Activated T-cell treated with anti-CD3 and anti-CD28 coated beads, Interleukin-2, amount 50 U/mL, for 4 hours (primary cell): ENCODE measurements around the gene TCF4. TPM values are rescaled to one million over a fixed set of nuclear protein-coding genes. Genes with fewer than 3 reads are reported as not detected.

Source experiments
- ATAC-seq, 2 donors: fragments of 200-7000 bp; cut with Tn5 transposase; one replicate each; pipeline ENCODE4 v1.10.0; 2021
- DNase-seq: peaks from one replicate; pipeline ENCODE4 v3.0.0-alpha.2; 2020
- H3K27me3 Mint-ChIP-seq: one replicate; pipeline ENCODE4 v1.8.0; 2021; ENCODE audit warnings: low read depth, mixed read lengths
- H3K36me3 Mint-ChIP-seq: one replicate; pipeline ENCODE4 v1.8.0; 2022; ENCODE audit warnings: mixed read lengths; ENCODE audit not compliant: insufficient read depth
- H3K4me1 Mint-ChIP-seq: one replicate; pipeline ENCODE4 v1.8.0; 2021; ENCODE audit warnings: low read depth, mixed read lengths
- H3K4me3 Mint-ChIP-seq: one replicate; pipeline ENCODE4 v1.8.0; 2021; ENCODE audit warnings: mild to moderate bottlenecking, moderate library complexity, mixed read lengths
- H3K9me3 Mint-ChIP-seq: one replicate; pipeline ENCODE4 v1.8.0; 2021; ENCODE audit warnings: mixed read lengths
- total RNA-seq, 3 donors: library from RNA; stranded (reverse); gene quantifications; one replicate each; pipeline ENCODE4 v1.2.1, GENCODE V29; 2021

The TCF4 gene
- 1 to 10 TPM in 2 of 3 donors, under 1 TPM in 1; 0.91 to 2.6 (median 1.3) TPM for total RNA-seq

DNA sequence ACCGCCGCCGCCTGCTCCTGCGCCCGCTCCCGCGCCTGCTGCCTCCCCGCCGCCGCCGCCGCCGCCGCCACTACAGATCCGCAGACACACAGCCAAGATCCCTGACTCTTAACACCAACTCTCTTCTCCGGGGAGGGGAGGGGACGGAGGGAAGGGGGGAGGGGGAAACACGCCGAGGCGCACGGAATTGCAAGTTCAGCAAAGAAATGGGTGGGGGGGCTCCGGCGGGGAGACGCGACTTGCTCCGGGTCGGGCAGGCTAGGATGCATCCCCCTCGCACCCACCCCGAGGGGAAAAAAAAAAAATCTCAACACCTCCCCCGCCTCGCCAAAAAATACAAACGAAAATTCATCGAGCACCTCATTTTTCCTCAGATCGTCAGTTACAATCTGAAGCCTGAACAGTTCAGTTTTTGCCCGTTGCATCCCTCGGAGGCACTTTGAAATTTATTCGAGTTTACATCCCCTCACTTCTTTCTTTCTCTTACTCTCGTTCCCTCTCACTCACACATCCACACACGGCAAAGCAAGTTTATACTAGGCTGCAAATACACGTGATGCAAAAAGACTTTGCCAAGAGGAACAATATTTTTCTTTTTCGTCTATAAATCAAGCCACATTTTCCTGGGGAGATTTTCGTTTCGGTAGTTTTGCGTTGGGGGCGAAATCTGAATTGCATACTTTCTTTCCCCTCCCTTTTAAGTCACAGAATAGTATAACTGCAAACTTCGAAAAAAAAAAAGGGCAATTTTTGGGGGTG, at the start of gene TCF4:
Gene TCF4, minus strand, starts transcription at position 82 of the 759 bp plus-strand sequence. CDS start 1,076 bp downstream, outside the sequence.
- Mint-ChIP-seq H3K9me3 (no peaks in the 10 kb centered on the region), H3K4me3 (peak within 1 kb of the TSS; percentile 74), H3K36me3 (no peaks in the 10 kb centered on the region), H3K27me3 (peaks cover 48% of the 10 kb centered on the region), H3K4me1 (peaks cover 19% of the 10 kb centered on the region)
- ATAC-seq (no peak), DNase-seq (no peak)

- no peaks in the 10 kb centered on the region for H3K27me3 Mint-ChIP-seq
- H3K9me3 Mint-ChIP-seq, result peaks cover 19% of the 10 kb centered on the region
- DNase-seq (no peak), ATAC-seq (no peak)
- H3K4me3 Mint-ChIP-seq, result no peak overlapping the region
- H3K4me1 Mint-ChIP-seq, result no peaks in the 10 kb centered on the region
- no peaks in the 10 kb centered on the region for H3K36me3 Mint-ChIP-seq
Measured at GRCh38 chr18:55637204-55637603, 49.2 kb upstream of the TCF4 start.

- H3K27me3 Mint-ChIP-seq, result no peaks in the 10 kb centered on the region
- H3K4me1 Mint-ChIP-seq, result no peaks in the 10 kb centered on the region
- no peak overlapping the region for H3K4me3 Mint-ChIP-seq
- no peak for DNase-seq
- ATAC-seq, result no peak
- H3K9me3 Mint-ChIP-seq, result peaks cover 7% of the 10 kb centered on the region
- H3K36me3 Mint-ChIP-seq, result no peaks in the 10 kb centered on the region
Measured at GRCh38 chr18:55635439-55635838, 47.4 kb upstream of the TCF4 start.

DNA sequence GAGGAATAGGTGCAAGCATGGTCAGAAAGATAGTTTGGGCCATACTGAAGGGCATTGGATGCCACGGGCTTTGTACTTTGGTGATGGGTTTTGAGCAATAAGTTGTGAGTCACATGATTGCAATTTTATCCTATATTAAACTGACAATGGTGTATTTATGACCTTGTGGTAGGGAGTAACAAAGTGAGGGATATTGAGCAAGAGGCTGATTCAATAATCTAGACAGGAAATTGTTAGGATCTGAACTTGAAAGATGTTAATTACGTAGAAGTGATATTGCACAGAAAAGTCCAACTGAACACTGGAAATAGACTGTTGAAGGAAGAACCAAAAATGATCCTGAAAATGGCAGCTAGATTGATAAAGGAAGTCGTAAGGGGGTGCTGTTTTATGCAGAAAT, 46.6 kb upstream of the TCF4 start:
- no peak for DNase-seq
- ATAC-seq, result no peak

DNA sequence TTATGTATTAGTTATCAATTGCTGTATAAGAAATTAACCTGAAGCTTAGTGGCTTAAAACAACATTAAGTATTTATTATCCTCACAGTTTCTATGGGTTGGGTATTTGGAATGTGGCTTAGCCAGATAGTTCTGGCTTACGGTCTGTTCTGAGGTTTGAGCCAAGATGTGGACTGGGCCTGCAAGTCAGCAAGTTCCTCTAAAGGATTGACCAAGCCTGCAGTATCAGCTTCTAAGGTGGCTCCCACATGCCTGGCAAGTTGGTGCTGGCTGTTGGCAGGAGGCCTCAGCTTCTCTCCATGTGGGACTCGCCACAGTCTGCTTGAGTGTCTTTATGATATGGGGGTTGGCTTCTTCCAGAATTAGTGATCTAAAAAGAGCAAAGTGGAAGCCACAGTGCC, 45.0 kb upstream of the TCF4 start:
- Mint-ChIP-seq H3K9me3 (peaks cover 7% of the 10 kb centered on the region), H3K4me1 (no peaks in the 10 kb centered on the region), H3K27me3 (no peaks in the 10 kb centered on the region), H3K4me3 (no peak overlapping the region), H3K36me3 (no peaks in the 10 kb centered on the region)
- ATAC-seq, result no peak
- DNase-seq, result no peak

More for the DNA sequence above, 46.6 kb upstream of the TCF4 start:
- no peak overlapping the region for H3K4me3 Mint-ChIP-seq
- H3K36me3 Mint-ChIP-seq, result no peaks in the 10 kb centered on the region
- no peaks in the 10 kb centered on the region for H3K4me1 Mint-ChIP-seq
- H3K9me3 Mint-ChIP-seq, result peaks cover 7% of the 10 kb centered on the region
- no peaks in the 10 kb centered on the region for H3K27me3 Mint-ChIP-seq

DNA sequence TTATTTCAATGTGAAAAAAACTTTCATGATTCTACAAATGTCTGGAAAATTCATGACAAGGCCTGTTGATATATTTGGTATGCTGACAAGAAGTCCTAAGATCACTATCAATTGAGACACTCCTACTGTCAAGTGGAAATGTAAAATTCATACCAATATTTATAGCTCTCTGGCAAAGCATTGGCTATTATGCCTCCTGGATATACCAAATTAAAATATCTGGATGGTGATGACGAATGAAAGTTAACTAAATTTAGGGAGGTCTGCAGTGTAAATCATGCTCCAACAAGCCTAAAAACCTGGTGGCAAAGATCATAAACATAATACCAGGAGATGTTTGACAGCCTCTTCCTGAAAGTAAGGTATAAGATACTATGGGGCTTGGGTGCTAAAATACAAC, 41.1 kb upstream of the TCF4 start:
- DNase-seq (no peak), ATAC-seq (no peak)
- Mint-ChIP-seq H3K9me3 (peaks cover 4% of the 10 kb centered on the region), H3K36me3 (no peaks in the 10 kb centered on the region), H3K4me1 (no peaks in the 10 kb centered on the region), H3K27me3 (no peaks in the 10 kb centered on the region), H3K4me3 (no peak overlapping the region)

GRCh38 chr18:55627007-55627406, 39.0 kb upstream of the TCF4 start:
- no peaks in the 10 kb centered on the region for H3K36me3 Mint-ChIP-seq
- no peak overlapping the region for H3K4me3 Mint-ChIP-seq
- DNase-seq, result no peak
- H3K27me3 Mint-ChIP-seq, result no peaks in the 10 kb centered on the region
- peaks cover 4% of the 10 kb centered on the region for H3K9me3 Mint-ChIP-seq
- no peaks in the 10 kb centered on the region for H3K4me1 Mint-ChIP-seq
- ATAC-seq, result no peak

- Mint-ChIP-seq H3K9me3 (no peaks in the 10 kb centered on the region), H3K4me1 (no peaks in the 10 kb centered on the region), H3K36me3 (no peaks in the 10 kb centered on the region), H3K4me3 (no peak overlapping the region), H3K27me3 (no peaks in the 10 kb centered on the region)
- no peak for DNase-seq
- no peak for ATAC-seq
Measured at GRCh38 chr18:55625901-55626300, 37.9 kb upstream of the TCF4 start.

GRCh38 chr18:55623626-55624025, 35.6 kb upstream of the TCF4 start:
- H3K4me1 Mint-ChIP-seq, result no peaks in the 10 kb centered on the region
- ATAC-seq (no peak), DNase-seq (no peak)
- H3K36me3 Mint-ChIP-seq, result no peaks in the 10 kb centered on the region
- peaks cover 11% of the 10 kb centered on the region for H3K9me3 Mint-ChIP-seq
- no peak overlapping the region for H3K4me3 Mint-ChIP-seq
- no peaks in the 10 kb centered on the region for H3K27me3 Mint-ChIP-seq

- ATAC-seq (no peak), DNase-seq (no peak)
- Mint-ChIP-seq H3K36me3 (no peaks in the 10 kb centered on the region), H3K9me3 (peaks cover 3% of the 10 kb centered on the region), H3K4me3 (no peak overlapping the region), H3K27me3 (no peaks in the 10 kb centered on the region), H3K4me1 (no peaks in the 10 kb centered on the region)
Measured at GRCh38 chr18:55610506-55610905, 22.5 kb upstream of the TCF4 start.

DNA sequence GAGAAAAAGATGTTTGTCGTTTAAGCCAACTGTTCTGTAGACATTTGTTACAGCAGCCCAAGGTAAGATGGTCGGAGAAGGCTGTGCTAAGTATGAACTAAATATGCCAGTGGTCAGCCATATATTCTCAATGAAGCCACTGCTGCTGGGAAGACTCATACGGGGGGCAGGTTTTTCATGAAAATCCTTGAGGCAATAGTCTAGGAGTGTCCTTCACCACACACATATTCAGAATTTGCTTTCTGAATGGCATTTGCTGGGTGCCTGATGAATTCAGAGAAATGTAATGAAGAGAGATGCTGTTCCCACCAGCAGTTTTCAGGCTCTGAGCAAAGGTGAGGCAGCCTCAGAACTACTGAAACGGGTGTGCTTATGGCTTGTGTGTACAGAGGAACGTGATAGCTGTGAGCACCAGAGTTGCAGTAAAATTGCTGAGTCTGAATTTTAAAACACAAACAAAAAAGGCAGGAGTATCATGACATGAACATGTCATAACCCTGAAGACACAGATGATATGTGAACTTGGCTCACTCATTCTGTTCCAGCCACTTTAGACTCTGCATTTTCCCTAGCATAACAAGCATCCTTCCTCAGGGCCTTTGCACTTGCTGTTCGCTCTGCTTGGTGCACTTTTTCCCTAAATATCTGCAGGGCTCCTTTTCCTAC, 21.3 kb upstream of the TCF4 start:
- DNase-seq (no peak), ATAC-seq (no peak)
- Mint-ChIP-seq H3K4me1 (no peaks in the 10 kb centered on the region), H3K36me3 (no peaks in the 10 kb centered on the region), H3K27me3 (no peaks in the 10 kb centered on the region), H3K9me3 (no peaks in the 10 kb centered on the region), H3K4me3 (no peak overlapping the region)

GRCh38 chr18:55608497-55608896, 20.5 kb upstream of the TCF4 start:
- Mint-ChIP-seq H3K27me3 (no peaks in the 10 kb centered on the region), H3K4me1 (no peaks in the 10 kb centered on the region), H3K4me3 (no peak overlapping the region), H3K36me3 (no peaks in the 10 kb centered on the region), H3K9me3 (no peaks in the 10 kb centered on the region)
- ATAC-seq (no peak), DNase-seq (no peak)

- no peaks in the 10 kb centered on the region for H3K36me3 Mint-ChIP-seq
- H3K9me3 Mint-ChIP-seq, result no peaks in the 10 kb centered on the region
- no peaks in the 10 kb centered on the region for H3K27me3 Mint-ChIP-seq
Measured at GRCh38 chr18:55607773-55608172, 19.8 kb upstream of the TCF4 start.

GRCh38 chr18:55605733-55606338, 17.8 kb upstream of the TCF4 start:
- ATAC-seq (no peak), DNase-seq (no peak)
- Mint-ChIP-seq H3K4me1 (no peaks in the 10 kb centered on the region), H3K4me3 (no peak overlapping the region), H3K9me3 (no peaks in the 10 kb centered on the region), H3K36me3 (no peaks in the 10 kb centered on the region), H3K27me3 (no peaks in the 10 kb centered on the region)

More at GRCh38 chr18:55607773-55608172, 19.8 kb upstream of the TCF4 start:
- no peaks in the 10 kb centered on the region for H3K4me1 Mint-ChIP-seq
- no peak for ATAC-seq
- DNase-seq, result no peak
- no peak overlapping the region for H3K4me3 Mint-ChIP-seq

GRCh38 chr18:55603775-55604174, 15.8 kb upstream of the TCF4 start:
- no peaks in the 10 kb centered on the region for H3K9me3 Mint-ChIP-seq
- ATAC-seq (no peak), DNase-seq (no peak)
- no peaks in the 10 kb centered on the region for H3K27me3 Mint-ChIP-seq
- H3K36me3 Mint-ChIP-seq, result no peaks in the 10 kb centered on the region
- H3K4me1 Mint-ChIP-seq, result no peaks in the 10 kb centered on the region
- H3K4me3 Mint-ChIP-seq, result no peak overlapping the region
